Endothelial cell (in vitro differentiated cells): ENCODE data around the gene SEPTIN1. TPM values are rescaled to one million over a fixed set of nuclear protein-coding genes. Genes with fewer than 3 reads are reported as not detected.

ENCODE experiments used
- DNase-seq: peaks from one replicate; pipeline ENCODE4 v3.0.0; 2021; ENCODE audit warnings: low spot score
- H3K27ac Mint-ChIP-seq: one replicate; pipeline ENCODE4 v1.8.0; 2021; ENCODE audit warnings: mixed read lengths, inconsistent platforms; ENCODE audit not compliant: unreplicated experiment
- H3K27me3 Mint-ChIP-seq: one replicate; pipeline ENCODE4 v1.8.0; 2021; ENCODE audit warnings: mild to moderate bottlenecking, moderate library complexity, mixed read lengths, inconsistent platforms; ENCODE audit not compliant: unreplicated experiment
- H3K36me3 Mint-ChIP-seq: one replicate; pipeline ENCODE4 v1.8.0; 2021; ENCODE audit warnings: mild to moderate bottlenecking, low read depth, mixed read lengths, inconsistent platforms; ENCODE audit not compliant: unreplicated experiment
- H3K4me1 Mint-ChIP-seq: one replicate; pipeline ENCODE4 v1.8.0; 2021; ENCODE audit warnings: mild to moderate bottlenecking, mixed read lengths, inconsistent platforms; ENCODE audit not compliant: unreplicated experiment
- H3K4me3 Mint-ChIP-seq: one replicate; pipeline ENCODE4 v1.8.0; 2021; ENCODE audit warnings: mild to moderate bottlenecking, mixed read lengths, inconsistent platforms; ENCODE audit not compliant: unreplicated experiment
- H3K9me3 Mint-ChIP-seq: one replicate; pipeline ENCODE4 v1.8.0; 2021; ENCODE audit warnings: mixed read lengths, inconsistent platforms; ENCODE audit not compliant: unreplicated experiment
- CTCF ChIP-seq: fragments of 200-600 bp; sonication (generic); IDR thresholded peaks from one replicate; pipeline ENCODE4 v1.5.0; 2021; ENCODE audit warnings: antibody characterized with exemption; ENCODE audit not compliant: unreplicated experiment
- total RNA-seq: library from RNA; stranded (reverse); fragmentation: NEBNext Ultra II Directional; extraction: Animal tissue kit (Norgen Biotek cat#: 25700); gene quantifications from one replicate; pipeline ENCODE4 v1.2.1, GENCODE V29; 2021; ENCODE audit not compliant: unreplicated experiment

Gene SEPTIN1
- total RNA-seq, 1 donor from 2014 or later, result 1.6 TPM

GRCh38 chr16:30428055-30428454 lies 45.7 kb upstream of the SEPTIN1 start:
- Mint-ChIP-seq H3K36me3 (peaks cover 16% of the 10 kb centered on the region), H3K4me3 (no peak overlapping the region), H3K27me3 (peaks cover 5% of the 10 kb centered on the region), H3K9me3 (no peaks in the 10 kb centered on the region), H3K4me1 (peaks cover 23% of the 10 kb centered on the region), H3K27ac (peak overlapping the region; percentile 27)
- no peak for DNase-seq
- no peak for TF ChIP-seq CTCF

- DNase-seq, result no peak
- Mint-ChIP-seq H3K27ac (no peak overlapping the region), H3K27me3 (peaks cover 4% of the 10 kb centered on the region), H3K9me3 (no peaks in the 10 kb centered on the region), H3K36me3 (peaks cover 34% of the 10 kb centered on the region), H3K4me3 (no peak overlapping the region), H3K4me1 (peaks cover 14% of the 10 kb centered on the region)
- TF ChIP-seq CTCF, result no peak
These were observed 38.6 kb upstream of the SEPTIN1 start for GRCh38 chr16:30421010-30421409.

GRCh38 chr16:30418350-30419181 lies 36.2 kb upstream of the SEPTIN1 start:
- Mint-ChIP-seq H3K36me3 (peaks cover 34% of the 10 kb centered on the region), H3K9me3 (no peaks in the 10 kb centered on the region), H3K27me3 (peaks cover 5% of the 10 kb centered on the region), H3K27ac (no peak overlapping the region), H3K4me1 (peaks cover 7% of the 10 kb centered on the region), H3K4me3 (peak overlapping the region; percentile 37)
- no peak for DNase-seq
- no peak for TF ChIP-seq CTCF

- H3K27me3 Mint-ChIP-seq, result peaks cover 5% of the 10 kb centered on the region
- H3K9me3 Mint-ChIP-seq, result no peaks in the 10 kb centered on the region
- TF ChIP-seq CTCF, result no peak
- H3K4me1 Mint-ChIP-seq, result peaks cover 7% of the 10 kb centered on the region
- no peak overlapping the region for H3K4me3 Mint-ChIP-seq
- DNase-seq, result peak; percentile 80
- peaks cover 33% of the 10 kb centered on the region for H3K36me3 Mint-ChIP-seq
- H3K27ac Mint-ChIP-seq, result no peak overlapping the region
These were observed 35.4 kb upstream of the SEPTIN1 start for GRCh38 chr16:30417529-30418349.
